CD8-positive, alpha-beta memory T cell (primary cell): Measurements from ENCODE around the gene DQX1. TPM values are rescaled to one million over a fixed set of nuclear protein-coding genes. Genes with fewer than 3 reads are reported as not detected.

Source experiments
- CTCF ChIA-PET: fragments of 350-600 bp; sonication (Branson Sonifier 250); formaldehyde crosslinking; loops from one replicate; lab custom pipeline; 2021; ENCODE audit warnings: antibody characterized with exemption; lab: Charles Lee
- POLR2A ChIA-PET: fragments of 350-600 bp; sonication (Branson Sonifier 250); formaldehyde crosslinking; loops from one replicate; lab custom pipeline; 2021; ENCODE audit warnings: antibody characterized with exemption; lab: Charles Lee
- DNase-seq, 5 donors: peaks; one replicate each; pipeline versions ENCODE4 v3.0.0 to v3.0.0-alpha.2; 2020 to 2022; ENCODE audit warnings: mixed read lengths in 1 of 5
- H3K27ac ChIP-seq: one replicate; pipeline ENCODE4 v1.7.0; 2013; ENCODE audit warnings: low read depth, mild to moderate bottlenecking, low read length, moderate library complexity
- H3K27me3 ChIP-seq: 2 replicates; pipeline ENCODE4 v1.7.0; 2013; ENCODE audit warnings: low read length, mild to moderate bottlenecking; ENCODE audit not compliant: insufficient read depth, poor library complexity, severe bottlenecking
- H3K36me3 ChIP-seq: 2 replicates; pipeline ENCODE4 v1.7.0; 2013; ENCODE audit warnings: mild to moderate bottlenecking, low read length, moderate library complexity; ENCODE audit not compliant: insufficient read depth
- H3K4me1 ChIP-seq: 2 replicates; pipeline ENCODE4 v1.7.0; 2013; ENCODE audit warnings: mild to moderate bottlenecking, low read length, moderate library complexity; ENCODE audit not compliant: insufficient read depth
- H3K4me3 ChIP-seq: 2 replicates; pipeline ENCODE4 v1.7.0; 2013; ENCODE audit warnings: mild to moderate bottlenecking, low read length
- H3K9me3 ChIP-seq: 2 replicates; pipeline ENCODE4 v1.7.0; 2013; ENCODE audit warnings: mild to moderate bottlenecking, low read length
- H3K27ac Mint-ChIP-seq, 8 donors: one replicate each; pipeline ENCODE4 v1.8.0; 2020 to 2021; ENCODE audit warnings: mixed read lengths in 8 of 8, mild to moderate bottlenecking in 6 of 8, inconsistent platforms in 3 of 8, moderate library complexity in 3 of 8
- H3K27me3 Mint-ChIP-seq, 2 donors: one replicate each; pipeline ENCODE4 v1.8.0; 2020 to 2021; ENCODE audit warnings: mixed read lengths in 2 of 2, mild to moderate bottlenecking in 1 of 2, moderate library complexity in 1 of 2
- H3K36me3 Mint-ChIP-seq, 3 donors: one replicate each; pipeline ENCODE4 v1.8.0; 2020 to 2021; ENCODE audit warnings: mixed read lengths in 3 of 3, inconsistent platforms in 1 of 3, mild to moderate bottlenecking in 1 of 3
- H3K4me1 Mint-ChIP-seq, 3 donors: one replicate each; pipeline ENCODE4 v1.8.0; 2020 to 2021; ENCODE audit warnings: mixed read lengths in 3 of 3, inconsistent platforms in 1 of 3, mild to moderate bottlenecking in 1 of 3
- H3K4me3 Mint-ChIP-seq, 7 donors: one replicate each; pipeline ENCODE4 v1.8.0; 2020 to 2021; ENCODE audit warnings: mixed read lengths in 7 of 7, mild to moderate bottlenecking in 6 of 7, moderate library complexity in 4 of 7, inconsistent platforms in 2 of 7
- H3K9me3 Mint-ChIP-seq, 5 donors: one replicate each; pipeline ENCODE4 v1.8.0; 2020 to 2022; ENCODE audit warnings: mixed read lengths in 5 of 5, mild to moderate bottlenecking in 3 of 5, moderate library complexity in 2 of 5, inconsistent platforms in 1 of 5
- polyA plus RNA-seq: library from polyadenylated mRNA; unstranded; fragments of 300-500 nt; fragmentation: Illumina TruSeq; gene quantifications from one replicate; pipeline ENCODE4 v1.2.3, GENCODE V29; 2021
- total RNA-seq, 2 experiments: library from RNA; stranded (reverse); gene quantifications; one replicate each; pipeline ENCODE4 v1.2.3, GENCODE V29; 2021

Gene DQX1
- total and polyA plus RNA-seq, 3 experiments from 2014 or later = 0.51 to 0.83 TPM; not detected in 1

- ChIA-PET POLR2A (interaction anchor here (0.7 kb wide), 1 partner anchor 35 kb away, joined by 7 read pairs; no protein-coding TSS in a partner anchor), CTCF (interaction anchor here (1.0 to 1.6 kb wide), 2 partner anchors 11 to 20 kb away, joined by 3 to 5 read pairs; no protein-coding TSS in a partner anchor)
- no peak for DNase-seq
- no peaks in the 10 kb centered on the region for H3K36me3 ChIP-seq
- peak overlapping the region in 1 of 8 donors; percentile 31 for H3K27ac Mint-ChIP-seq
- peaks cover 0 to 4% (median 0%) of the 10 kb centered on the region in 5 donors for H3K9me3 Mint-ChIP-seq
- no peak overlapping the region for H3K4me3 ChIP-seq
- no peak overlapping the region for H3K27ac ChIP-seq
- peak overlapping the region in 2 of 7 donors; percentile 56 to 72 for H3K4me3 Mint-ChIP-seq
- peaks cover 42% of the 10 kb centered on the region for H3K4me1 ChIP-seq
- H3K27me3 ChIP-seq = peaks cover 34% of the 10 kb centered on the region
- no peaks in the 10 kb centered on the region for H3K9me3 ChIP-seq
- H3K27me3 Mint-ChIP-seq = peaks cover 37 to 47% of the 10 kb centered on the region in 2 donors
- peaks cover 7 to 14% (median 7%) of the 10 kb centered on the region in 3 donors for H3K36me3 Mint-ChIP-seq
- H3K4me1 Mint-ChIP-seq = peaks cover 30 to 50% (median 33%) of the 10 kb centered on the region in 3 donors
Measured at GRCh38 chr2:74511104-74511989, 14.7 kb downstream of the DQX1 start.

- Histone ChIP-seq H3K36me3 (peaks cover 2% of the 10 kb centered on the region), H3K27me3 (peaks cover 25% of the 10 kb centered on the region), H3K4me3 (no peak overlapping the region), H3K4me1 (peaks cover 41% of the 10 kb centered on the region), H3K9me3 (no peaks in the 10 kb centered on the region), H3K27ac (no peak overlapping the region)
- peaks cover 7 to 20% (median 14%) of the 10 kb centered on the region in 3 donors for H3K36me3 Mint-ChIP-seq
- H3K9me3 Mint-ChIP-seq = peaks cover 0 to 4% (median 0%) of the 10 kb centered on the region in 5 donors
- POLR2A ChIA-PET = interaction anchor here (0.6 to 1.0 kb wide), 2 partner anchors 20 to 37 kb away, joined by 3 read pairs; partner anchors contain the start of gene HTRA2
- H3K27ac Mint-ChIP-seq = no peak overlapping the region
- H3K27me3 Mint-ChIP-seq = peaks cover 31 to 48% of the 10 kb centered on the region in 2 donors
- peaks cover 31 to 49% (median 36%) of the 10 kb centered on the region in 3 donors for H3K4me1 Mint-ChIP-seq
- CTCF ChIA-PET = interaction anchor here (1.0 to 1.7 kb wide), 4 partner anchors 9 to 52 kb away, joined by 3 to 7 read pairs (median 4); partner anchors contain the start of genes CCDC142, TTC31 and WBP1
- DNase-seq = no peak
- H3K4me3 Mint-ChIP-seq = peak overlapping the region in 1 of 7 donors; percentile 1
Measured at GRCh38 chr2:74510272-74510671, 15.8 kb downstream of the DQX1 start.

- no peak for DNase-seq
- Mint-ChIP-seq H3K9me3 (peaks cover 0 to 4% (median 0%) of the 10 kb centered on the region in 5 donors), H3K4me1 (peaks cover 36 to 59% (median 52%) of the 10 kb centered on the region in 3 donors), H3K27me3 (peaks cover 35 to 57% of the 10 kb centered on the region in 2 donors), H3K36me3 (peaks cover 10 to 33% (median 24%) of the 10 kb centered on the region in 3 donors), H3K4me3 (peak overlapping the region; percentile 95 to 100 (median 100)), H3K27ac (peak overlapping the region; percentile 95 to 100 (median 100))
- ChIA-PET CTCF (interaction anchor here (1.4 to 2.4 kb wide), 2 partner anchors 23 to 27 kb away, joined by 3 to 7 read pairs; no protein-coding TSS in a partner anchor), POLR2A (interaction anchor here (0.5 to 1.9 kb wide), 3 partner anchors 8 to 298 kb away, joined by 3 to 10 read pairs (median 4); partner anchors contain the start of genes AUP1 and HTRA2)
- Histone ChIP-seq H3K4me3 (peak overlapping the region; percentile 100), H3K27ac (peak overlapping the region; percentile 96), H3K9me3 (no peaks in the 10 kb centered on the region), H3K27me3 (peaks cover 6% of the 10 kb centered on the region), H3K4me1 (peaks cover 33% of the 10 kb centered on the region), H3K36me3 (peaks cover 9% of the 10 kb centered on the region)
Measured at GRCh38 chr2:74507926-74508520, 18.0 kb downstream of the DQX1 start.

- peak within 1 kb of the TSS; percentile 95 to 100 (median 100) for H3K4me3 Mint-ChIP-seq
- peaks cover 40 to 63% (median 59%) of the 10 kb centered on the region in 3 donors for H3K4me1 Mint-ChIP-seq
- DNase-seq = peak; percentile 97 to 99 (median 98)
- POLR2A ChIA-PET = interaction anchor here (0.5 to 1.9 kb wide), 4 partner anchors 9 to 297 kb away, joined by 3 to 10 read pairs (median 4); partner anchors contain the start of genes AUP1, HTRA2 and WBP1
- Histone ChIP-seq H3K4me1 (peaks cover 38% of the 10 kb centered on the region), H3K36me3 (peaks cover 9% of the 10 kb centered on the region), H3K4me3 (peak within 1 kb of the TSS; percentile 100), H3K27me3 (peaks cover 9% of the 10 kb centered on the region), H3K9me3 (no peaks in the 10 kb centered on the region), H3K27ac (peak within 1 kb of the TSS; percentile 96)
- CTCF ChIA-PET = interaction anchor here (1.2 to 2.4 kb wide), 4 partner anchors 24 to 35 kb away, joined by 3 to 7 read pairs (median 4); partner anchors contain the start of genes CCDC142, MRPL53 and TTC31
- peaks cover 0 to 4% (median 0%) of the 10 kb centered on the region in 5 donors for H3K9me3 Mint-ChIP-seq
- peaks cover 31 to 57% of the 10 kb centered on the region in 2 donors for H3K27me3 Mint-ChIP-seq
- peak within 1 kb of the TSS; percentile 95 to 100 (median 100) for H3K27ac Mint-ChIP-seq
- H3K36me3 Mint-ChIP-seq = peaks cover 10 to 33% (median 24%) of the 10 kb centered on the region in 3 donors
Measured at GRCh38 chr2:74507145-74507925, 18.7 kb downstream of the DQX1 start, which contains the start of gene PCGF1. PCGF1 (minus strand) TSS chr2:74507695; CDS start chr2:74507668, 27 bp downstream.

GRCh38 chr2:74505448-74506246, 20.4 kb downstream of the DQX1 start:
- POLR2A ChIA-PET = interaction anchor here (0.9 to 2.4 kb wide), 3 partner anchors 7 to 33 kb away, joined by 3 to 7 read pairs (median 3); partner anchors contain the start of gene MRPL53
- peaks cover 9% of the 10 kb centered on the region for H3K36me3 ChIP-seq
- Mint-ChIP-seq H3K36me3 (peaks cover 10 to 33% (median 24%) of the 10 kb centered on the region in 3 donors), H3K9me3 (peaks cover 0 to 4% (median 0%) of the 10 kb centered on the region in 5 donors), H3K4me3 (peak overlapping the region in 5 of 7 donors; percentile 25 to 100 (median 59)), H3K27me3 (peaks cover 29 to 62% of the 10 kb centered on the region in 2 donors), H3K4me1 (peaks cover 44 to 68% (median 64%) of the 10 kb centered on the region in 3 donors), H3K27ac (peak overlapping the region in 2 of 8 donors; percentile 50 to 54)
- H3K27ac ChIP-seq = no peak overlapping the region
- H3K4me3 ChIP-seq = no peak overlapping the region
- H3K4me1 ChIP-seq = peaks cover 38% of the 10 kb centered on the region
- H3K27me3 ChIP-seq = peaks cover 10% of the 10 kb centered on the region
- H3K9me3 ChIP-seq = no peaks in the 10 kb centered on the region
- CTCF ChIA-PET = interaction anchor here (1.2 to 2.1 kb wide), 3 partner anchors 10 to 33 kb away, joined by 3 to 6 read pairs (median 4); partner anchors contain the start of genes CCDC142, MRPL53 and TTC31
- no peak for DNase-seq

- Histone ChIP-seq H3K27ac (peak overlapping the region; percentile 16), H3K4me3 (no peak overlapping the region), H3K36me3 (peaks cover 9% of the 10 kb centered on the region), H3K9me3 (no peaks in the 10 kb centered on the region), H3K4me1 (peaks cover 38% of the 10 kb centered on the region), H3K27me3 (peaks cover 10% of the 10 kb centered on the region)
- CTCF ChIA-PET = interaction anchor here (1.8 to 2.1 kb wide), 3 partner anchors 9 to 27 kb away, joined by 5 to 10 read pairs (median 6); partner anchors contain the start of genes CCDC142 and TTC31
- no peak for DNase-seq
- peaks cover 0 to 4% (median 0%) of the 10 kb centered on the region in 5 donors for H3K9me3 Mint-ChIP-seq
- peaks cover 10 to 33% (median 24%) of the 10 kb centered on the region in 3 donors for H3K36me3 Mint-ChIP-seq
- peak overlapping the region in 6 of 7 donors; percentile 21 to 73 (median 56) for H3K4me3 Mint-ChIP-seq
- H3K27me3 Mint-ChIP-seq = peaks cover 34 to 65% of the 10 kb centered on the region in 2 donors
- POLR2A ChIA-PET = interaction anchor here (1.5 to 2.4 kb wide), 2 partner anchors 8 to 32 kb away, joined by 3 to 7 read pairs; partner anchors contain the start of gene MRPL53
- H3K4me1 Mint-ChIP-seq = peaks cover 44 to 74% (median 64%) of the 10 kb centered on the region in 3 donors
- H3K27ac Mint-ChIP-seq = peak overlapping the region in 1 of 8 donors; percentile 54
Measured at GRCh38 chr2:74504591-74504990, 21.4 kb downstream of the DQX1 start.
